GM12878 (cell line): ENCODE results near the gene FGGY. TPM values are rescaled to one million over a fixed set of nuclear protein-coding genes. Genes with fewer than 3 reads are reported as not detected.

ENCODE experiments used
- ATAC-seq: fragments of 200-7000 bp; cut with Tn5 transposase; 3 replicates; pipeline ENCODE4 v1.9.1; 2020; ENCODE audit warnings: mild to moderate bottlenecking, moderate library complexity
- BruUV-seq: library from RNA; stranded (reverse); fragments of 400-500 nt; replicated peaks from 2 replicates; lab custom pipeline; 2021; lab: Mats Ljungman, UMichigan
- CTCF ChIA-PET: fragments of 300-600 bp; sonication (Branson Sonifier 250); formaldehyde crosslinking; extraction: SDS; loops from one replicate; lab custom pipeline; 2021; ENCODE audit warnings: inconsistent platforms; lab: Yijun Ruan, JAX
- POLR2A ChIA-PET: fragments of 350-600 bp; formaldehyde crosslinking; extraction: SDS; loops from one replicate; lab custom pipeline; 2021; ENCODE audit warnings: inconsistent platforms; lab: Charles Lee
- RAD21 ChIA-PET: fragments of 300-600 bp; sonication (Branson Sonifier 250); formaldehyde crosslinking; loops from one replicate; lab custom pipeline; 2023; ENCODE audit warnings: antibody characterized with exemption; ENCODE audit not compliant: unreplicated experiment; lab: Charles Lee
- SMC1A ChIA-PET: fragments of 300-600 bp; sonication (Branson Sonifier 250); formaldehyde crosslinking; loops from one replicate; lab custom pipeline; 2023; ENCODE audit not compliant: unreplicated experiment, uncharacterized antibody; lab: Charles Lee
- DNase-seq: peaks from one replicate; pipeline ENCODE4 v3.0.0-alpha.2; 2011; ENCODE audit warnings: low read depth, low spot score
- FAIRE-seq: peaks from 3 replicates; lab custom pipeline; 2011; peaks lifted over from hg19 to GRCh38; lab: Jason Lieb, UNC
- H2AFZ ChIP-seq: 2 replicates; pipeline ENCODE4 v1.6.0; 2011; ENCODE audit warnings: low read depth, low read length, control low read depth; ENCODE audit not compliant: control insufficient read depth
- H3K27ac ChIP-seq: 2 replicates; pipeline ENCODE4 v1.5.1; 2011; ENCODE audit warnings: control low read depth; ENCODE audit not compliant: control insufficient read depth, insufficient read depth
- H3K27me3 ChIP-seq, 2 experiments: replicated peaks in 1 of 2; 2 replicates each; pipeline versions ENCODE4 v1.6.0 to v1.6.1; 2011; ENCODE audit warnings: low read length in 1 of 2; ENCODE audit not compliant: control insufficient read depth in 2 of 2, insufficient read depth in 2 of 2
- H3K36me3 ChIP-seq, 2 experiments: 2 replicates each; pipeline ENCODE4 v1.5.1; 2011; ENCODE audit warnings: low read length in 1 of 2; ENCODE audit not compliant: control insufficient read depth in 2 of 2, insufficient read depth in 2 of 2
- H3K4me1 ChIP-seq: 2 replicates; pipeline ENCODE4 v1.6.1; 2011; ENCODE audit warnings: mild to moderate bottlenecking, low read length, moderate library complexity, mixed read lengths; ENCODE audit not compliant: control insufficient read depth, insufficient read depth
- H3K4me2 ChIP-seq: 2 replicates; pipeline ENCODE4 v1.6.0; 2011; ENCODE audit warnings: control low read depth; ENCODE audit not compliant: control insufficient read depth, insufficient read depth
- H3K4me3 ChIP-seq: fragments of 200-600 bp; sonication (generic); 2 replicates; pipeline ENCODE4 v1.5.1; 2016
- H3K79me2 ChIP-seq: 2 replicates; pipeline ENCODE4 v1.6.0; 2011; ENCODE audit warnings: low read length; ENCODE audit not compliant: control insufficient read depth, insufficient read depth
- H3K9ac ChIP-seq: 2 replicates; pipeline ENCODE4 v1.8.0; 2011; ENCODE audit warnings: low read length, control low read depth, mixed read lengths; ENCODE audit not compliant: control insufficient read depth, insufficient read depth
- H3K9me3 ChIP-seq: replicated peaks from 3 replicates; pipeline ENCODE4 v1.5.1; 2011; ENCODE audit warnings: mild to moderate bottlenecking, low read length; ENCODE audit not compliant: control insufficient read depth, insufficient read depth
- H4K20me1 ChIP-seq: 2 replicates; pipeline ENCODE4 v1.6.0; 2011; ENCODE audit not compliant: control insufficient read depth, insufficient read depth
- ATF7 ChIP-seq: fragments of 450-650 bp; IDR thresholded peaks from 2 replicates; pipeline ENCODE4 v1.6.1; 2016; ENCODE audit warnings: low read depth, mild to moderate bottlenecking
- CBFB ChIP-seq: IDR thresholded peaks from 2 replicates; pipeline ENCODE4 v1.6.1; 2016; ENCODE audit warnings: antibody characterized with exemption, low read depth
- CBX5 ChIP-seq: sonication (generic); IDR thresholded peaks from 2 replicates; pipeline ENCODE4 v1.6.1; 2016; ENCODE audit warnings: low read depth, moderate library complexity, mild to moderate bottlenecking, inconsistent platforms
- CUX1 ChIP-seq: IDR thresholded peaks from 2 replicates; pipeline ENCODE4 v1.6.1; 2012; ENCODE audit warnings: improper control_type of control experiment, low read depth, low read length; ENCODE audit not compliant: insufficient replicate concordance
- MAX ChIP-seq: IDR thresholded peaks from 2 replicates; pipeline ENCODE4 v1.6.1; 2012; ENCODE audit warnings: low read depth, low read length, improper control_type of control experiment
- NRF1 ChIP-seq: conservative IDR thresholded peaks from 2 replicates; pipeline ENCODE4 v1.6.1; 2011; ENCODE audit warnings: mild to moderate bottlenecking, low read depth, low read length, improper control_type of control experiment
- PAX5 ChIP-seq: IDR thresholded peaks from 2 replicates; pipeline ENCODE4 v1.6.1; 2011; ENCODE audit warnings: low read depth, low read length, borderline replicate concordance
- SMARCA5 ChIP-seq: fragments of 450-650 bp; IDR thresholded peaks from 2 replicates; pipeline ENCODE4 v1.6.1; 2017; ENCODE audit warnings: mild to moderate bottlenecking
- ZNF207 ChIP-seq: fragments of 450-650 bp; IDR thresholded peaks from 2 replicates; pipeline ENCODE4 v1.6.1; 2014; ENCODE audit warnings: antibody characterized with exemption, mild to moderate bottlenecking, borderline replicate concordance
- ZNF24 ChIP-seq: fragments of 450-650 bp; IDR thresholded peaks from 2 replicates; pipeline ENCODE4 v1.6.1; 2017; ENCODE audit warnings: antibody characterized with exemption, mild to moderate bottlenecking
- ZNF687 ChIP-seq: fragments of 450-650 bp; IDR thresholded peaks from 2 replicates; pipeline ENCODE4 v1.6.1; 2017; ENCODE audit warnings: mild to moderate bottlenecking, moderate library complexity
- ZZZ3 ChIP-seq: IDR thresholded peaks from 2 replicates; pipeline ENCODE4 v1.6.1; 2011; ENCODE audit warnings: low read depth; ENCODE audit not compliant: control insufficient read depth, insufficient read length
- WGBS: methylation state at CpG from one replicate; pipeline ENCODE4 v1.1.6; 2016; ENCODE audit warnings: low lambda C conversion rate; ENCODE audit not compliant: insufficient replicate concordance, insufficient coverage; ENCODE audit errors: missing lambda C conversion rate; 5-methylcytosine and 5-hydroxymethylcytosine counted together
- in situ Hi-C: fragments of 300-500 bp; cut with MboI; formaldehyde crosslinking; loops from 9 replicates; pipeline ENCODE4 v1.14.3; 2018; ENCODE audit warnings: mixed read lengths
- intact Hi-C: fragments of 100-400 bp; cut with micrococcal nuclease; formaldehyde crosslinking; loops from one replicate; pipeline ENCODE4 v1.14.2; 2022; ENCODE audit not compliant: unreplicated experiment
- polyA plus RNA-seq, 11 experiments: library from polyadenylated mRNA; depleted of rRNA in 4 of 11; unstranded in 6 of 11; stranded (reverse) in 5 of 11; fragments of >200 nt; fragmentation: Nextera tagmentation in 4 of 11; fragmentation: Illumina TruSeq in 1 of 11; extraction: Ambion mirVana in 4 of 11; extraction: Trizol in 1 of 11; gene quantifications; 1 replicate in 1 of 11; 2 replicates in 10 of 11; pipeline versions ENCODE4 v1.2.1 to v1.2.3, GENCODE V29; 2011 to 2016; ENCODE audit warnings: inconsistent platforms in 2 of 11, missing spikeins in 2 of 11, low read depth in 1 of 11
- total RNA-seq, 4 experiments: library from RNA; depleted of rRNA in 3 of 4; stranded (reverse); fragments of >200 nt in 3 of 4; fragmentation: Illumina TruSeq in 1 of 4; extraction: Trizol in 1 of 4; gene quantifications; 2 replicates each; pipeline versions ENCODE4 v1.2.1 to v1.2.3, GENCODE V29; 2013 to 2021

FGGY gene
- total and polyA plus RNA-seq, 10 of the 15 experiments (the other 5 are each of a cell fraction or from before 2014, with no cell fraction given): 6.2 to 11.9 (median 7.5) TPM

- TF ChIP-seq ZNF687 (no peak), ATF7 (no peak), PAX5 (no peak), ZNF24 (no peak), ZNF207 (no peak), CBFB (no peak)
These were observed 13.9 kb upstream of the FGGY start (continued) for GRCh38 chr1:59282951-59283350.

- ChIA-PET SMC1A (interaction anchor here (0.8 to 2.1 kb wide), 5 partner anchors 13 to 413 kb away, joined by 3 to 6 read pairs (median 4); no protein-coding TSS in a partner anchor), POLR2A (interaction anchor here (0.7 to 1.6 kb wide), 2 partner anchors 11 to 70 kb away, joined by 3 to 4 read pairs; no protein-coding TSS in a partner anchor)
- TF ChIP-seq SMARCA5 (no peak), NRF1 (no peak), CBX5 (no peak), MAX (no peak), CUX1 (no peak), ZZZ3 (no peak)
These were observed 11.2 kb upstream of the FGGY start for GRCh38 chr1:59285691-59286090.

More at GRCh38 chr1:59285691-59286090, 11.2 kb upstream of the FGGY start:
- ATAC-seq (no peak), FAIRE-seq (no peak), DNase-seq (no peak)
- Histone ChIP-seq H3K4me3 (no peak overlapping the region), H3K27me3 (no peaks in the 10 kb centered on the region; a peak in 1 of 4 replicates), H3K79me2 (no peaks in the 10 kb centered on the region), H4K20me1 (no peaks in the 10 kb centered on the region), H3K4me1 (no peaks in the 10 kb centered on the region), H3K9me3 (no peaks in the 10 kb centered on the region), H3K36me3 (no peaks in the 10 kb centered on the region), H3K9ac (no peak overlapping the region), H3K27ac (no peak overlapping the region), H3K4me2 (no peak overlapping the region), H2AFZ (no peak overlapping the region)
- intact Hi-C loops: no loop called here
- in situ Hi-C loops: no loop called here
- no TSS peak for BruUV-seq
- 76% methylated on average over 4 of the region's 4 CpGs for WGBS
- ChIA-PET RAD21 (interaction anchor here (1.1 kb wide), 1 partner anchor 11 kb away, joined by 3 read pairs; no protein-coding TSS in a partner anchor), CTCF (interaction anchor here (1.1 to 1.4 kb wide), 2 partner anchors 8 to 21 kb away, joined by 3 to 6 read pairs; no protein-coding TSS in a partner anchor)
